Stomach (tissue), 9 donors: ENCODE measurements around the gene NEMP1. TPM values are rescaled to one million over a fixed set of nuclear protein-coding genes. Genes with fewer than 3 reads are reported as not detected.

Source experiments
- DNase-seq, 2 donors: peaks; one replicate each; pipeline versions ENCODE4 v3.0.0 to v3.0.0-alpha.2; 2013 to 2019
- H3K27ac ChIP-seq, 5 donors: fragments of 200-600 bp in 4 of 5; sonication (generic) in 4 of 5; one replicate each; pipeline ENCODE4 v1.5.1; 2013 to 2019; ENCODE audit warnings: mild to moderate bottlenecking in 1 of 5, moderate library complexity in 1 of 5
- H3K27me3 ChIP-seq, 3 donors: fragments of 200-600 bp; sonication (generic); one replicate each; pipeline ENCODE4 v1.5.1; 2017 to 2019; ENCODE audit warnings: mixed run types in 1 of 3
- H3K36me3 ChIP-seq, 4 donors: fragments of 200-600 bp; sonication (generic); 1 replicate in 3 of 4; 2 replicates in 1 of 4; pipeline ENCODE4 v1.5.1; 2016 to 2019
- H3K4me1 ChIP-seq, 4 donors: fragments of 200-600 bp; sonication (generic); one replicate each; pipeline ENCODE4 v1.5.1; 2016 to 2019
- H3K4me3 ChIP-seq, 4 donors: fragments of 200-600 bp; sonication (generic) in 3 of 4; one replicate each; pipeline ENCODE4 v1.5.1; 2016 to 2019; ENCODE audit warnings: mild to moderate bottlenecking in 1 of 4
- H3K9me3 ChIP-seq, 4 donors: fragments of 200-600 bp; sonication (generic); one replicate each; pipeline ENCODE4 v1.5.1; 2016 to 2019
- CTCF ChIP-seq, 7 experiments: fragments of 450-650 bp in 4 of 7; fragments of 200-600 bp in 3 of 7; sonication (generic) in 3 of 7; IDR thresholded peaks; one replicate each; pipeline ENCODE4 v1.5.1; 2016 to 2019; ENCODE audit warnings: antibody characterized with exemption in 7 of 7, control low read depth in 2 of 7, mild to moderate bottlenecking in 1 of 7
- EP300 ChIP-seq: sonication (generic); formaldehyde crosslinking; IDR thresholded peaks from one replicate; pipeline ENCODE4 v1.6.1; 2017; ENCODE audit warnings: antibody characterized with exemption
- POLR2A ChIP-seq, 4 donors: fragments of 450-650 bp; IDR thresholded peaks; one replicate each; pipeline ENCODE4 v1.6.1; 2016; ENCODE audit warnings: antibody characterized with exemption in 4 of 4, control low read depth in 2 of 4, mild to moderate bottlenecking in 1 of 4, moderate library complexity in 1 of 4
- POLR2AphosphoS5 ChIP-seq, 3 donors: sonication (generic); formaldehyde crosslinking; IDR thresholded peaks; one replicate each; pipeline ENCODE4 v1.6.1; 2016; ENCODE audit warnings: antibody characterized with exemption in 3 of 3
- whole genome bisulfite sequencing, 5 donors: extraction: QIAGEN DNeasy Blood & Tissue Kit in 3 of 5; methylation state at CpG; one replicate each; pipeline versions ENCODE4 v1.1.5 to v1.1.7; 2013 to 2018; 5-methylcytosine and 5-hydroxymethylcytosine counted together
- intact Hi-C: fragments of 100-400 bp; cut with DNase I; formaldehyde crosslinking; loops from one replicate; pipeline ENCODE4 v1.15.1; 2023; ENCODE audit warnings: low total_unique reads
- polyA plus RNA-seq, 3 donors: library from polyadenylated mRNA; stranded (reverse); fragments of 200-250 nt; gene quantifications; one replicate each; pipeline ENCODE4 v1.2.3, GENCODE V29; 2013
- total RNA-seq, 5 donors: library from RNA; depleted of rRNA; stranded (reverse); fragments of >200 nt; gene quantifications; one replicate each; pipeline versions ENCODE4 v1.1.0 to v1.2.3, GENCODE V29; 2014 to 2016
- donor health status: healthy with polysubstance abuse.
- donor health status: Bipolar disorder and iron deficiency.
- donor health status: healthy.

NEMP1 gene
- total and polyA plus RNA-seq, 8 donors = 1.1 to 16.7 (median 2.5) TPM

- intact Hi-C loops = no loop called here
- TF ChIP-seq CTCF (IDR thresholded peaks at IDR 0.05) (no peak), EP300 (no peak), POLR2A (IDR thresholded peaks at IDR 0.05) (no peak), POLR2AphosphoS5 (IDR thresholded peaks at IDR 0.05) (no peak)
- no peak overlapping the region for H3K4me3 ChIP-seq
- no peak overlapping the region for H3K27ac ChIP-seq
- H3K4me1 ChIP-seq = peaks cover 35 to 77% (median 49%) of the 10 kb centered on the region in 4 donors
- WGBS, 5 donors = 92 to 96% (median 94%) methylated on average over 12 to 14 of the region's 14 CpGs
- no peaks in the 10 kb centered on the region for H3K9me3 ChIP-seq
- no peaks in the 10 kb centered on the region for H3K27me3 ChIP-seq
- H3K36me3 ChIP-seq = peaks cover 40 to 78% (median 70%) of the 10 kb centered on the region in 4 donors
- DNase-seq = peak in 1 of 2 donors; percentile 17
Measured at GRCh38 chr12:57105011-57105753, 26.6 kb upstream of the NEMP1 start.

GRCh38 chr12:57104292-57104910 lies 25.8 kb upstream of the NEMP1 start:
- H3K27me3 ChIP-seq = no peaks in the 10 kb centered on the region
- TF ChIP-seq POLR2A (IDR thresholded peaks at IDR 0.05) (no peak), POLR2AphosphoS5 (IDR thresholded peaks at IDR 0.05) (no peak), EP300 (no peak), CTCF (IDR thresholded peaks at IDR 0.05) (no peak)
- peaks cover 46 to 86% (median 78%) of the 10 kb centered on the region in 4 donors for H3K36me3 ChIP-seq
- WGBS, 5 donors = 91 to 94% (median 93%) methylated on average over 12 of the region's 12 CpGs
- no peak overlapping the region for H3K4me3 ChIP-seq
- no peaks in the 10 kb centered on the region for H3K9me3 ChIP-seq
- DNase-seq = peak in 1 of 2 donors; percentile 22
- H3K27ac ChIP-seq = no peak overlapping the region
- H3K4me1 ChIP-seq = peaks cover 28 to 69% (median 41%) of the 10 kb centered on the region in 4 donors
- intact Hi-C loops = no loop called here

- no peak for DNase-seq
- H3K27ac ChIP-seq = peak overlapping the region in 1 of 5 donors; percentile 64
- peaks cover 23 to 69% (median 36%) of the 10 kb centered on the region in 4 donors for H3K4me1 ChIP-seq
- H3K27me3 ChIP-seq = no peaks in the 10 kb centered on the region
- intact Hi-C loops = no loop called here
- 76 to 83% (median 80%) methylated on average over 7 of the region's 7 CpGs for WGBS, 5 donors
- no peak overlapping the region for H3K4me3 ChIP-seq
- H3K9me3 ChIP-seq = no peaks in the 10 kb centered on the region
- H3K36me3 ChIP-seq = peaks cover 50 to 92% (median 83%) of the 10 kb centered on the region in 4 donors
- TF ChIP-seq POLR2AphosphoS5 (IDR thresholded peaks at IDR 0.05) (no peak), CTCF (IDR thresholded peaks at IDR 0.05) (no peak), POLR2A (IDR thresholded peaks at IDR 0.05) (no peak), EP300 (no peak)
Measured at GRCh38 chr12:57103856-57104255, 25.3 kb upstream of the NEMP1 start.

- DNase-seq = peak; percentile 58 to 73
- H3K4me3 ChIP-seq = no peak overlapping the region
- TF ChIP-seq POLR2A (IDR thresholded peaks at IDR 0.05) (no peak), POLR2AphosphoS5 (IDR thresholded peaks at IDR 0.05) (peak in 1 of 3 donors; percentile 59), CTCF (IDR thresholded peaks at IDR 0.05) (no peak), EP300 (no peak)
- H3K9me3 ChIP-seq = no peaks in the 10 kb centered on the region
- WGBS, 5 donors = 54 to 63% (median 60%) methylated on average over 14 to 15 of the region's 15 CpGs
- H3K27me3 ChIP-seq = no peaks in the 10 kb centered on the region
- peak overlapping the region; percentile 43 to 76 (median 64) for H3K27ac ChIP-seq
- H3K4me1 ChIP-seq = peaks cover 9 to 62% (median 20%) of the 10 kb centered on the region in 4 donors
- intact Hi-C loops = no loop called here
- H3K36me3 ChIP-seq = peaks cover 68 to 94% (median 91%) of the 10 kb centered on the region in 4 donors
Measured at GRCh38 chr12:57101892-57102695, 23.5 kb upstream of the NEMP1 start.
